ENCODE data around the gene SMIM23.
A peak's percentile ranks its signal among the peaks of the same experiment; 100 is the strongest.

SMIM23 gene

DNA sequence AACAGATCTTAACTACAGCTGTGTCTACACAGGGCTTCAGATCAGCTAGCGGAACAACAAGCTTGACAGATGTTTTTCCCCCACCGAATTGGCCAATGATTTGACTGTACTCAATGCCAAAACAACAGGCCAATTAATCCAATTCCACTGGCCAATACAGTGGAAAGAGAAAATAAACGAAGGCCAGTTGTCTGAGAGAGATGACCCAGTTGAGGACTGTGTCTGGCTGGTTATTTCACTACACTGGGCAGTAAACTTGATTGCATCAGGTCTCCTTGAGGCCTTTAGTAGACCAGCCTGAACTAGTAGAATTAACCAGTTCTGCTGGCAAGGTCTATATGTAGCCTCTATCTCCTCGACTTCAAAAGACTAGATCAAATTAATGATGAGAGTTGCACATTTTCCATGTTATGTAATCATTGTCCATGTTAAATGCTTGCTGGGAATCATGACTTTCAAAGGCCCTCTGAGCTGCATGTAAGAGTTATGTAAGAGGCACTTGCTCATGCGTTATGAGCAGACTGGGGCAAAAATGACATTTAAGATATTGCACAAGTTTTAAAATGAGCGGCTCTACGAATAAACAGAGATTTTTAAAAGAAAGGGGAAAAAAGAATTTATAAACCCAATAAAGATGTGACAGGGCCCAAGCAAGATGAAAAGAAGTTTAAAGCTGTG lies 28.3 kb downstream of the SMIM23 start:
- FAIRE-seq (no peak), DNase-seq (ENCODE audit: low spot score) (no peak)

DNA sequence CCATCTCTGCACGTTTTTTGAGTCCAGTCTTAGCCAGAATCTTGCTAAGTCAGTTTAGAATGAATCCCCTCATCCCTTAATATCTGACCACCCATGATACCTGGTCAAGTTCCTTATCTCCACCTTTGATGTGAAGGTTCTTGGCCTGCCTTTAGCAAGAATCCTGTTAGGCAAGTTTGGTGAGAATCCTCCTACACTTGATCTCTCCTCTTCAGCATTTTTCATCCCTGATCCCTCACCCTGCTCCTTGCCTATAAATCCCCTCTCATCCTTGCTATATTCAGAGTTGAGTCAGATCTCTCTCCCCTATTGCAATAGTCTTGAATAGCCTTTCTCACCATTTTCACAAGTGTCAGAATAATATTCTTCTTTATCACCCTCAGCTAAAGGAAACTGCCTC lies 31.0 kb downstream of the SMIM23 start:
- FAIRE-seq = no peak
- DNase-seq (ENCODE audit: low spot score) = no peak

- no peak for FAIRE-seq
Measured at GRCh38 chr5:171820561-171820960, 34.9 kb downstream of the SMIM23 start.

GRCh38 chr5:171821286-171821685 lies 35.7 kb downstream of the SMIM23 start:
- no peak for FAIRE-seq

More at GRCh38 chr5:171820561-171820960, 34.9 kb downstream of the SMIM23 start:
- no peak for DNase-seq (ENCODE audit: low spot score)

GRCh38 chr5:171823269-171823668 lies 37.7 kb downstream of the SMIM23 start:
- FAIRE-seq = no peak
- DNase-seq (ENCODE audit: low spot score) = no peak

More at GRCh38 chr5:171821286-171821685, 35.7 kb downstream of the SMIM23 start:
- DNase-seq (ENCODE audit: low spot score) = no peak

GRCh38 chr5:171825051-171825450 lies 39.4 kb downstream of the SMIM23 start:
- no peak for FAIRE-seq
- DNase-seq (ENCODE audit: low spot score) = peak; percentile 74

DNA sequence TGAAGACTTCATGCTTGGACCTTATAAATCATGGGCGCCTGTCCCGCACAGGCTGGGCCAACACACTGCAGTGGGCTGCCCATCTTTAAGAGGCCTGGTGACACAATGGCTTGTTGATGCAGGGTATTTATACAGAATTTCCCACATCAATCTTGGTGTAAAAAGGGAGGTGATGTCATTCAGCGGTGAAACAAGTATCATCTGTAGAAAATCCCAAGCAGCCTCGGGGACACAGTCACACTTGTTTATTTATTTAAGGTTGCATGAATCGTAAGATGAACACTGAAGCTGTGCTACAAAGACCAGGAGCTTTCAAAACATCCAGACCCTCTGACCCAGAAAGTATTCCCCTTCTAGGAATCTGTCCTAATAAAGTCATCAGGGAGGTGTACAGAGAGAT lies 40.5 kb downstream of the SMIM23 start:
- DNase-seq (ENCODE audit: low spot score) (peak; percentile 48), FAIRE-seq (no peak)

DNA sequence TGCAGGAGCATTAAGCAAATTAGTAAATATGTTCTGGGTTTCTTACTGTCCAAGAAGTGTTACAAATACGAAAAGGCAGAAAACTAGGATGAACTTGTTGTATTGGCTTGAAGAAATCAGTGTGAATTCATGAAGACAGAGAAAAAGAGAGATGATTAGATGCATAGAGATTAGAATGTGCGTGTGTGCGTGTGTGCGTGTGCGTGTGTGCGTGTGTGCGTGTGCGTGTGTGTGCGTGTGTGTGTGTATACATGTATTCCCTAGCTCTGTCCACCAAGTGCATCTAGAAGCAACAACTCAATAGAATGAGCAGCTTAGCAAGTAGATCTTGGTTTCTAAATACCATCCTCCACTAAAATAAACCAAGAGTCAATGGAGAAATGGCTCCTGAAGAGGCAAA lies 41.5 kb downstream of the SMIM23 start:
- DNase-seq (ENCODE audit: low spot score) = no peak
- FAIRE-seq = no peak

- FAIRE-seq = no peak
- no peak for DNase-seq (ENCODE audit: low spot score)
Measured at GRCh38 chr5:171830686-171831085, 45.1 kb downstream of the SMIM23 start.

GRCh38 chr5:171832775-171833174 lies 47.2 kb downstream of the SMIM23 start:
- no peak for FAIRE-seq

GRCh38 chr5:171834461-171834860 lies 48.8 kb downstream of the SMIM23 start:
- FAIRE-seq (no peak), DNase-seq (ENCODE audit: low spot score) (no peak)

More at GRCh38 chr5:171832775-171833174, 47.2 kb downstream of the SMIM23 start:
- no peak for DNase-seq (ENCODE audit: low spot score)

GRCh38 chr5:171835066-171835465 lies 49.4 kb downstream of the SMIM23 start:
- FAIRE-seq (no peak), DNase-seq (ENCODE audit: low spot score) (no peak)

DNA sequence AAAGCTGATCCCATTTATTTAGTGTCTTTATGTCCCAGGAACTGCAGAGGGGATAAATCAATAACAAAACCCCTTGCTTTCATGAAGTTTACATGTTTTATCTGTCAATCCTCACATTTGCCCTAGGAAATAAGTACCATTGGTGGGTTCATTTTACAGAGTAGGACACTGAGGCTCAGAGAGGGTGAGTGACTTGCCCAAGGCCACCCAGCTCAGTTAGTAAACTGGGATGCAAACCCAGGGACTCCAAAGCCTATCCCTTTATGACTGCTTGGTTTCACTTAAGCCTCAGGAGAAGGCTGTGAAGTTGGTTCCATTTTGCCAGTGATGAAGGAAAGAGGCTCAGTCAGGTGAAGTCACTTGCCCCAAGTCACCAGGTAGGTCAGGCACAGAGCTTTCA lies 51.9 kb downstream of the SMIM23 start:
- FAIRE-seq = no peak

DNA sequence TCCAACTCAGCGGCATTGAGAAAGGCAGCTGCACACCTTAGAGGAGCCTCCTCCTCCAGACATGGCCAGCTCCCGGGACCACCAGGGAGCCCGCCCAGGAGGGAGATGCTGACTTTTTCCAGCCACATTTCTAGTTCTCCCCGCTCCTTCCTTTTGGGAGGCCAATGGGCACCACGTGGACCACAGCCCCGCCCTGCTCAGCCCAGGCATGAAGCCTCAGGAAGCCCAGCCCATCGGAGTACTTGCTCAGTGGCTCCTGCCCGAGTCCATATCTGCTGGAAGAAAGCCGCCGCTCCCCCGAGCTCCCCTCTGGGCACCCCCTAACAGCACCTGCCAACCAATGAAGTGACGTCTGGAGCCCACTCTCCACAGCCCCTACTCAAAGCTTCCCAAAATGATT lies 52.4 kb downstream of the SMIM23 start:
- no peak for DNase-seq (ENCODE audit: low spot score)
- FAIRE-seq = no peak

More for the DNA sequence above, 51.9 kb downstream of the SMIM23 start:
- no peak for DNase-seq (ENCODE audit: low spot score)

DNA sequence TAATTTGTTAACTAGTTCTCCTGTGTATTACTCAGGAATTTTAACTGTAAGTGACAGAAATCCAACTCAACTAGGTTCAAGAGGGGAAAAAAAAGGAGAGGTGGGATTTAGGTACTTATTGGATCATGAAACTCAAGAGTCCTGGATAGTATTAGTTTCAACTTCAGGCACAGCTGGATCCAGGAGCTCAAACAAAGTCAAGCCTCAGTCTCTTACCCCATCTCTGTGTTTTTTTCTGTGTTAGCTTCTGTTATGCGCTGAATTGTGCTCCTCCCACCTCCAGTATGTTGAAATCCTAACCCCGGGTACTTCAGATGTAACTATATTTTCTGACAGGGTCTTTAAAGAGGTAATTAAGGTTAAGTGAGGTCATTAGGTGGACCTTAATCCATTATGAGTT lies 53.5 kb downstream of the SMIM23 start:
- DNase-seq (ENCODE audit: low spot score) (no peak), FAIRE-seq (no peak)

DNA sequence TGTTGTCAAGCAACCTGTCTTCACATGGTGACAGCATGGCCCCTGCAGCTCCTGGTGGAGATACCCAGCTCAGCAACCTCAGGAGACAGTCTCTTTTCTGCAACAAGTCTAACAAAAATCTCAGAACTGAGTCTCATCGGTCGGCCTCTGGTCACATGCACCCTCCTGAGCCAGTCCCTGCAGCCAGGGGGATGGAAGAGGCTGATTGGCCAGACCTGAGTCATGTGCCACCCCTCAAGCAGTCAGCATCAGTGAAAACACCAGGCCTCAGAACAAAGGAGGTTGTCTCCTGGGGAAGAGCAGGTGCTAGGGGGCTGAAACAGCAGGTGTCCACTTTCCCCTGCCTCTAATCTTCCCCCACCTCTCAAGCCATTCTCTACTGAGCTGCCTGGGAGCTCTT lies 54.4 kb downstream of the SMIM23 start:
- DNase-seq (ENCODE audit: low spot score) (no peak), FAIRE-seq (no peak)

Data from RCC 7860 (cell line).